CD4-positive, alpha-beta T cell treated with Interleukin-12 subunit alpha and Interleukin-12 subunit beta, for 1 hour (primary cell): ENCODE results near the gene IFT122.
"Not testable (repeated sequence)": the region's sequence is repeated elsewhere in the genome, so short reads cannot be mapped to it uniquely, and the experiment has no call there.

Experiments used
- DNase-seq: peaks from one replicate; pipeline ENCODE4 v3.0.0-alpha.2; 2020

IFT122 gene

GRCh38 chr3:129474984-129475804, 35.2 kb downstream of the IFT122 start:
- DNase-seq: no peak

GRCh38 chr3:129475863-129476262, 35.8 kb downstream of the IFT122 start:
- DNase-seq: no peak

- no peak for DNase-seq
Measured at GRCh38 chr3:129476586-129476985, 36.6 kb downstream of the IFT122 start.

GRCh38 chr3:129481225-129481765, 41.3 kb downstream of the IFT122 start:
- not testable (repeated sequence) for DNase-seq

GRCh38 chr3:129481766-129482332, 41.8 kb downstream of the IFT122 start:
- DNase-seq: peak; percentile 58

GRCh38 chr3:129482721-129483120, 42.7 kb downstream of the IFT122 start:
- no peak for DNase-seq

- no peak for DNase-seq
Measured at GRCh38 chr3:129483870-129484269, 43.8 kb downstream of the IFT122 start.

- not testable (repeated sequence) for DNase-seq
Measured at GRCh38 chr3:129485146-129485545, 45.1 kb downstream of the IFT122 start.

- DNase-seq: no peak
Measured at GRCh38 chr3:129485721-129486663, 46.0 kb downstream of the IFT122 start.

GRCh38 chr3:129486664-129487035, 46.6 kb downstream of the IFT122 start:
- DNase-seq: no peak

GRCh38 chr3:129487183-129487867, 47.3 kb downstream of the IFT122 start:
- DNase-seq: no peak

- DNase-seq: not testable (repeated sequence)
Measured at GRCh38 chr3:129487868-129488335, 47.9 kb downstream of the IFT122 start.

- not testable (repeated sequence) for DNase-seq
Measured at GRCh38 chr3:129489258-129489657, 49.2 kb downstream of the IFT122 start.

GRCh38 chr3:129490273-129490675, 50.2 kb downstream of the IFT122 start:
- DNase-seq: peak; percentile 70

GRCh38 chr3:129491077-129491476, 51.1 kb downstream of the IFT122 start:
- not testable (repeated sequence) for DNase-seq

GRCh38 chr3:129491794-129492193, 51.8 kb downstream of the IFT122 start:
- no peak for DNase-seq

GRCh38 chr3:129492691-129493090, 52.7 kb downstream of the IFT122 start:
- DNase-seq: no peak

- no peak for DNase-seq
Measured at GRCh38 chr3:129493206-129493605, 53.2 kb downstream of the IFT122 start.

- not testable (repeated sequence) for DNase-seq
Measured at GRCh38 chr3:129494499-129494898, 54.5 kb downstream of the IFT122 start.

- not testable (repeated sequence) for DNase-seq
Measured at GRCh38 chr3:129495006-129495639, 55.1 kb downstream of the IFT122 start.

- DNase-seq: not testable (repeated sequence)
Measured at GRCh38 chr3:129497876-129498275, 57.9 kb downstream of the IFT122 start.
